ENCODE results near the gene VWA8. TPM values are rescaled to one million over a fixed set of nuclear protein-coding genes. Genes with fewer than 3 reads are reported as not detected.

Gene VWA8
- total and polyA plus RNA-seq, 2 of the 13 experiments (the other 11 are each of a cell fraction or from before 2014, with no cell fraction given): 9.1 to 17.3 TPM

DNA sequence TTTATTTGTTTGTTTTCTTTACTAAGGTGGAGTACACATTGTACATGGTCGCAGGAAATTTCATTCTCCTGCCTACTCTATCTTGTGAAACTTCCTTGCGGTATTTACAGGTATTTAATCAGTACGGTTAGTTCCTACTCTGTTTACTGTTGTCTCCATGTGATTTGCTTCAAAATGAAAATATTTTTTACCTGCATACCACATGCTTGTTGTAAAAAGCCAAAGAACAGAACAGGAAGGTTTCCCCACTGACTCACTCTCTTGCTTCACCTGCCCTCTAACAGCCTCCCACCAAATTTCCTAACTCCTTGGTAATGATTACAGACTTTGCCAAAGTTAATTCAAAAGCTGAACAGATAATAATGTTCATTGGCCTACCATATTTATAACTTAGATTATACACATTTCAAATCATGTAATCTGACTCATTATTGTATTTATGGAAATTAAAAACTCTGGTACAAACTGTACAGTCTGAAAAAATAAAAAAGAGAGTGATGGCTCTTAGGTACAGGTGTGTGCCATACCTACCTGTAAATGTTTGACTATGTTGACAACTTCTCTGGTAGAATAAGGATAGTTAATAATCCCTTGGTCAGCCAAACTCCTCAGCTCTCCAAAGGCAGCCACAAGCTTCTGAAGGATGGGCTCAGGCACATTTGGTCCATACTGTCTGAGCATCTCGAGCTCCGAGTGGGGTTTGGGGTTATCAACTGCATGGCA is 239.9 kb downstream of the VWA8 start:
- intact Hi-C loops (cut with micrococcal nuclease; ENCODE audit: unreplicated experiment): no loop called here
- WGBS (ENCODE audit: low lambda C conversion rate): 93% methylated on average over 5 of the region's 5 CpGs
- H3K9ac ChIP-seq (ENCODE audit: insufficient read depth, low read depth, low read length): no peak overlapping the region
- DNase-seq (ENCODE audit: low spot score) (no peak), FAIRE-seq (no peak), ATAC-seq (no peak)
- CTCF ChIA-PET (ENCODE audit: low intra/inter-chr PET ratio, low total read pairs): no interaction called here
- in situ Hi-C loops (cut with HindIII; ENCODE audit: extremely low pct_ligation_motif_present, low pct_unique_long_range_greater_than_20kb): no loop called here
- no TSS peak for BruUV-seq (replicated peaks)
- no peak overlapping the region for H3K27ac ChIP-seq (ENCODE audit: extremely low read length, insufficient read depth, low read length)
- no peaks in the 10 kb centered on the region for H3K9me3 ChIP-seq (ENCODE audit: low read length)
- POLR2A ChIA-PET: no interaction called here
- peaks cover 2 to 19% of the 10 kb centered on the region in 2 experiments; a peak in 2 of 5 replicates for H3K36me3 ChIP-seq (replicated peaks in 1 of 2; ENCODE audit: control insufficient read depth in 1 of 2, insufficient read depth in 2 of 2, low read length in 2 of 2)
- H3K4me3 ChIP-seq (replicated peaks in 1 of 3; ENCODE audit: insufficient read depth in 1 of 3, low read depth in 2 of 3, low read length in 3 of 3): no peak overlapping the region
- H4K20me1 ChIP-seq (ENCODE audit: insufficient read depth, low read length): no peaks in the 10 kb centered on the region
- no peaks in the 10 kb centered on the region for H3K4me1 ChIP-seq (ENCODE audit: insufficient read depth, low read length)
- H3K27me3 ChIP-seq (ENCODE audit: control insufficient read depth in 1 of 2, insufficient read depth in 2 of 2, low read length in 2 of 2): no peaks in the 10 kb centered on the region
- TF ChIP-seq NFIC (IDR thresholded peaks at IDR 0.05; ENCODE audit: low read length) (no peak), ZNF17 (CRISPR knock-in tag; IDR thresholded peaks at IDR 0.05) (no peak), ZNF260 (CRISPR knock-in tag; IDR thresholded peaks at IDR 0.05; ENCODE audit: borderline replicate concordance, low read depth) (no peak), SKI (IDR thresholded peaks at IDR 0.05; ENCODE audit: partially characterized antibody) (no peak), PITX1 (CRISPR knock-in tag; IDR thresholded peaks at IDR 0.05) (no peak), NFE2L1 (CRISPR knock-in tag; IDR thresholded peaks at IDR 0.05; ENCODE audit: borderline replicate concordance) (no peak), ZC3H13 (CRISPR knock-in tag; IDR thresholded peaks at IDR 0.05) (no peak), ZNF572 (CRISPR knock-in tag; IDR thresholded peaks at IDR 0.05) (no peak)
- TF ChIP-seq, protein P1, sequence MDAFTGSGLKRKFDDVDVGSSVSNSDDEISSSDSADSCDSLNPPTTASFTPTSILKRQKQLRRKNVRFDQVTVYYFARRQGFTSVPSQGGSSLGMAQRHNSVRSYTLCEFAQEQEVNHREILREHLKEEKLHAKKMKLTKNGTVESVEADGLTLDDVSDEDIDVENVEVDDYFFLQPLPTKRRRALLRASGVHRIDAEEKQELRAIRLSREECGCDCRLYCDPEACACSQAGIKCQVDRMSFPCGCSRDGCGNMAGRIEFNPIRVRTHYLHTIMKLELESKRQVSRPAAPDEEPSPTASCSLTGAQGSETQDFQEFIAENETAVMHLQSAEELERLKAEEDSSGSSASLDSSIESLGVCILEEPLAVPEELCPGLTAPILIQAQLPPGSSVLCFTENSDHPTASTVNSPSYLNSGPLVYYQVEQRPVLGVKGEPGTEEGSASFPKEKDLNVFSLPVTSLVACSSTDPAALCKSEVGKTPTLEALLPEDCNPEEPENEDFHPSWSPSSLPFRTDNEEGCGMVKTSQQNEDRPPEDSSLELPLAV (CRISPR knock-in tag; conservative IDR thresholded peaks at IDR 0.05; ENCODE audit: low read depth): no peak
- TF ChIP-seq, protein P2, sequence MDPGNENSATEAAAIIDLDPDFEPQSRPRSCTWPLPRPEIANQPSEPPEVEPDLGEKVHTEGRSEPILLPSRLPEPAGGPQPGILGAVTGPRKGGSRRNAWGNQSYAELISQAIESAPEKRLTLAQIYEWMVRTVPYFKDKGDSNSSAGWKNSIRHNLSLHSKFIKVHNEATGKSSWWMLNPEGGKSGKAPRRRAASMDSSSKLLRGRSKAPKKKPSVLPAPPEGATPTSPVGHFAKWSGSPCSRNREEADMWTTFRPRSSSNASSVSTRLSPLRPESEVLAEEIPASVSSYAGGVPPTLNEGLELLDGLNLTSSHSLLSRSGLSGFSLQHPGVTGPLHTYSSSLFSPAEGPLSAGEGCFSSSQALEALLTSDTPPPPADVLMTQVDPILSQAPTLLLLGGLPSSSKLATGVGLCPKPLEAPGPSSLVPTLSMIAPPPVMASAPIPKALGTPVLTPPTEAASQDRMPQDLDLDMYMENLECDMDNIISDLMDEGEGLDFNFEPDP (CRISPR knock-in tag; conservative IDR thresholded peaks at IDR 0.05): no peak
- TF ChIP-seq, protein P3, sequence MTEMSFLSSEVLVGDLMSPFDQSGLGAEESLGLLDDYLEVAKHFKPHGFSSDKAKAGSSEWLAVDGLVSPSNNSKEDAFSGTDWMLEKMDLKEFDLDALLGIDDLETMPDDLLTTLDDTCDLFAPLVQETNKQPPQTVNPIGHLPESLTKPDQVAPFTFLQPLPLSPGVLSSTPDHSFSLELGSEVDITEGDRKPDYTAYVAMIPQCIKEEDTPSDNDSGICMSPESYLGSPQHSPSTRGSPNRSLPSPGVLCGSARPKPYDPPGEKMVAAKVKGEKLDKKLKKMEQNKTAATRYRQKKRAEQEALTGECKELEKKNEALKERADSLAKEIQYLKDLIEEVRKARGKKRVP (CRISPR knock-in tag; IDR thresholded peaks at IDR 0.05): no peak
- TF ChIP-seq, protein P4, sequence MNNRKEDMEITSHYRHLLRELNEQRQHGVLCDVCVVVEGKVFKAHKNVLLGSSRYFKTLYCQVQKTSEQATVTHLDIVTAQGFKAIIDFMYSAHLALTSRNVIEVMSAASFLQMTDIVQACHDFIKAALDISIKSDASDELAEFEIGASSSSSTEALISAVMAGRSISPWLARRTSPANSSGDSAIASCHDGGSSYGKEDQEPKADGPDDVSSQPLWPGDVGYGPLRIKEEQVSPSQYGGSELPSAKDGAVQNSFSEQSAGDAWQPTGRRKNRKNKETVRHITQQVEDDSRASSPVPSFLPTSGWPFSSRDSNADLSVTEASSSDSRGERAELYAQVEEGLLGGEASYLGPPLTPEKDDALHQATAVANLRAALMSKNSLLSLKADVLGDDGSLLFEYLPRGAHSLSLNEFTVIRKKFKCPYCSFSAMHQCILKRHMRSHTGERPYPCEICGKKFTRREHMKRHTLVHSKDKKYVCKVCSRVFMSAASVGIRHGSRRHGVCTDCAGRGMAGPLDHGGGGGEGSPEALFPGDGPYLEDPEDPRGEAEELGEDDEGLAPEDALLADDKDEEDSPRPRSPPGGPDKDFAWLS (CRISPR knock-in tag; IDR thresholded peaks at IDR 0.05; ENCODE audit: borderline replicate concordance): no peak
- no peak overlapping the region for H3K4me2 ChIP-seq (ENCODE audit: low read depth, low read length)
- no peaks in the 10 kb centered on the region for H3K79me2 ChIP-seq (ENCODE audit: insufficient read depth, low read length)
- no peak overlapping the region for H2AFZ ChIP-seq (ENCODE audit: low read length)
